IMR-90 (cell line): ENCODE data around the gene ATF7IP. TPM values are rescaled to one million over a fixed set of nuclear protein-coding genes. Genes with fewer than 3 reads are reported as not detected.
"Not testable (repeated sequence)": the region's sequence is repeated elsewhere in the genome, so short reads cannot be mapped to it uniquely, and the experiment has no call there.

Source experiments
- ATAC-seq: fragments of 200-7000 bp; cut with Tn5 transposase; 2 replicates; pipeline ENCODE4 v1.9.1; 2020; ENCODE audit warnings: low read depth, mild to moderate bottlenecking, moderate library complexity
- BruUV-seq: library from RNA; stranded (reverse); fragments of 400-500 nt; replicated peaks from 2 replicates; lab custom pipeline; 2021; lab: Mats Ljungman, UMichigan
- CTCF ChIA-PET: fragments of 300-600 bp; formaldehyde crosslinking; extraction: SDS; loops from one replicate; lab custom pipeline; 2021; ENCODE audit warnings: antibody characterized with exemption; lab: Yijun Ruan, JAX
- POLR2A ChIA-PET: fragments of 300-600 bp; sonication (Branson Sonifier 250); formaldehyde crosslinking; loops from one replicate; lab custom pipeline; 2022; ENCODE audit warnings: antibody characterized with exemption; ENCODE audit not compliant: unreplicated experiment; lab: Charles Lee
- DNase-seq: peaks from one replicate; pipeline ENCODE4 v3.0.0; 2013
- H2AFZ ChIP-seq: replicated peaks from 2 replicates; pipeline ENCODE3; 2013; ENCODE audit warnings: low read length, mild to moderate bottlenecking; ENCODE audit not compliant: poor library complexity
- H2AK5ac ChIP-seq: 2 replicates; pipeline ENCODE4 v1.6.1; 2013; ENCODE audit warnings: low read depth, low read length, inconsistent platforms
- H2AK9ac ChIP-seq: replicated peaks from 2 replicates; pipeline ENCODE3; 2013; ENCODE audit warnings: mild to moderate bottlenecking, low read depth, low read length, moderate library complexity; ENCODE audit not compliant: poor library complexity
- H2BK120ac ChIP-seq: 2 replicates; pipeline ENCODE4 v1.6.1; 2013; ENCODE audit warnings: low read depth, low read length, inconsistent platforms
- H2BK15ac ChIP-seq: 3 replicates; pipeline ENCODE4 v1.6.1; 2013; ENCODE audit warnings: low read depth, low read length, inconsistent platforms
- H2BK20ac ChIP-seq: 2 replicates; pipeline ENCODE4 v1.6.1; 2013; ENCODE audit warnings: low read depth, mild to moderate bottlenecking, inconsistent platforms, low read length, moderate library complexity
- H2BK5ac ChIP-seq: 2 replicates; pipeline ENCODE4 v1.6.1; 2013; ENCODE audit warnings: mild to moderate bottlenecking, low read depth, low read length, inconsistent platforms; ENCODE audit not compliant: poor library complexity, severe bottlenecking
- H3K14ac ChIP-seq: replicated peaks from 2 replicates; pipeline ENCODE4 v1.6.1; 2013; ENCODE audit warnings: low read depth, low read length, inconsistent platforms
- H3K18ac ChIP-seq: 2 replicates; pipeline ENCODE4 v1.6.1; 2013; ENCODE audit warnings: low read depth, low read length, control low read depth
- H3K23ac ChIP-seq: 2 replicates; pipeline ENCODE4 v1.6.1; 2013; ENCODE audit warnings: low read depth, low read length, inconsistent platforms
- H3K27ac ChIP-seq: 2 replicates; pipeline ENCODE4 v1.5.1; 2013; ENCODE audit warnings: mild to moderate bottlenecking, control low read depth, low read length; ENCODE audit not compliant: insufficient read depth
- H3K27me3 ChIP-seq: 2 replicates; pipeline ENCODE4 v1.6.1; 2013; ENCODE audit warnings: low read length; ENCODE audit not compliant: control insufficient read depth, insufficient read depth
- H3K36me3 ChIP-seq: 2 replicates; pipeline ENCODE4 v1.6.1; 2013; ENCODE audit warnings: low read length, mixed read lengths; ENCODE audit not compliant: control insufficient read depth, insufficient read depth
- H3K4ac ChIP-seq: 2 replicates; pipeline ENCODE4 v1.6.1; 2013; ENCODE audit warnings: low read depth, low read length, inconsistent platforms
- H3K4me1 ChIP-seq: 2 replicates; pipeline ENCODE4 v1.6.1; 2013; ENCODE audit warnings: low read length, mixed read lengths; ENCODE audit not compliant: control insufficient read depth, insufficient read depth
- H3K4me2 ChIP-seq: 2 replicates; pipeline ENCODE4 v1.6.1; 2013; ENCODE audit warnings: low read depth, mild to moderate bottlenecking, control low read depth, low read length, moderate library complexity
- H3K4me3 ChIP-seq: 2 replicates; pipeline ENCODE4 v1.5.1; 2013; ENCODE audit warnings: low read depth, mild to moderate bottlenecking, control low read depth, low read length, moderate library complexity; ENCODE audit not compliant: insufficient read depth
- H3K56ac ChIP-seq: 2 replicates; pipeline ENCODE4 v1.6.1; 2013; ENCODE audit warnings: low read length, inconsistent platforms; ENCODE audit not compliant: insufficient read depth; ENCODE audit errors: extremely low read depth
- H3K79me1 ChIP-seq, 2 experiments: 2 replicates each; pipeline ENCODE4 v1.6.1; 2013; ENCODE audit warnings: low read length in 2 of 2, inconsistent platforms in 1 of 2, low read depth in 1 of 2
- H3K9ac ChIP-seq: 2 replicates; pipeline ENCODE4 v1.6.1; 2013; ENCODE audit warnings: low read depth, low read length, control low read depth
- H3K9me1 ChIP-seq: 2 replicates; pipeline ENCODE4 v1.6.1; 2013; ENCODE audit warnings: low read length, inconsistent platforms; ENCODE audit not compliant: insufficient read depth
- H3K9me3 ChIP-seq: 2 replicates; pipeline ENCODE4 v1.6.1; 2013; ENCODE audit warnings: low read length; ENCODE audit not compliant: control insufficient read depth, insufficient read depth
- H4K20me1 ChIP-seq: 2 replicates; pipeline ENCODE4 v1.6.1; 2013; ENCODE audit warnings: low read length, inconsistent platforms; ENCODE audit not compliant: insufficient read depth
- H4K5ac ChIP-seq: 2 replicates; pipeline ENCODE4 v1.6.1; 2013; ENCODE audit warnings: mild to moderate bottlenecking, low read depth, low read length, control low read depth
- H4K8ac ChIP-seq, 2 experiments: 2 replicates each; pipeline ENCODE4 v1.6.1; 2013; ENCODE audit warnings: low read depth in 2 of 2, low read length in 2 of 2, control low read depth in 1 of 2, inconsistent platforms in 1 of 2
- H4K91ac ChIP-seq: 2 replicates; pipeline ENCODE4 v1.6.1; 2013; ENCODE audit warnings: low read depth, low read length, inconsistent platforms; ENCODE audit not compliant: insufficient read depth
- WGBS, 2 experiments: methylation state at CpG; one replicate each; pipeline versions ENCODE4 v1.1.5 to v1.1.7; 2013; ENCODE audit warnings: missing lambda C conversion rate in 2 of 2; ENCODE audit not compliant: insufficient read length in 1 of 2; ENCODE audit errors: extremely low coverage in 2 of 2; 5-methylcytosine and 5-hydroxymethylcytosine counted together
- dilution Hi-C: fragments of 300-500 bp; cut with HindIII; formaldehyde crosslinking; loops from one replicate; pipeline ENCODE4 v1.14.3; 2018; ENCODE audit warnings: low sequenced_read_pairs; ENCODE audit not compliant: unreplicated experiment
- in situ Hi-C: fragments of 300-500 bp; cut with MboI; formaldehyde crosslinking; loops from 3 replicates; pipeline ENCODE4 v1.14.3; 2019; ENCODE audit warnings: low sequenced_read_pairs, inconsistent platforms, mixed read lengths
- intact Hi-C: fragments of 100-400 bp; cut with micrococcal nuclease; formaldehyde crosslinking; loops from 2 replicates; pipeline ENCODE4 v1.10.0; 2022
- polyA plus RNA-seq, 3 experiments: library from polyadenylated mRNA; depleted of rRNA; stranded (reverse); fragments of >200 nt; gene quantifications; 2 replicates each; pipeline ENCODE4 v1.2.3, GENCODE V29; 2012; ENCODE audit warnings: low replicate concordance in 1 of 3
- total RNA-seq: library from RNA; depleted of rRNA; stranded (reverse); fragments of >200 nt; gene quantifications from 2 replicates; pipeline ENCODE4 v1.2.3, GENCODE V29; 2012

ATF7IP gene
- total and polyA plus RNA-seq, 2 of the 4 experiments (the other 2 are of a cell fraction) = 9.4 to 22.8 TPM

DNA sequence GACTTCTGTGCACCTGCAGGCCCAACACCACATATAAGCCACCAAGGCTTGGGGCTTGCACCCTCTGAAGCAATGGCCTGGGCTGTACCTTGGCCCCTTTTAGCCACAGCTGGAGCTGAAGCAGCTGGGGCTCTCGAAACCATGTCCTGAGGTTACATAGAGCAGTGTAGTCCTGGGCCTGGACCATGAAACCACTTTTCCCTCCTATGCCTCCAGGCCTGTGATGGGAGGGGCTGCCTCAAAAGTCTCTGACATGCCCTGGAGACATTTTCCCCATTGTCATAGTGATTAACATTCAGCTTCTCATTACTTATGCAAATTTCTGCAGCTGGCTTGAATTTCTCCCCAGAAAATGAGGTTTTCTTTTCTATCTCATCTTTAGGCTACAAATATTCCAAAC is 13.4 kb upstream of the ATF7IP start:
- H3K18ac ChIP-seq, H3K4ac ChIP-seq, H2AFZ ChIP-seq, POLR2A ChIA-PET, H3K4me3 ChIP-seq, H3K23ac ChIP-seq, DNase-seq, H3K36me3 ChIP-seq, H3K9me1 ChIP-seq, H2BK15ac ChIP-seq, H4K5ac ChIP-seq, H4K8ac ChIP-seq, H4K91ac ChIP-seq, H4K20me1 ChIP-seq, H3K9ac ChIP-seq, H2AK9ac ChIP-seq, H3K9me3 ChIP-seq, H3K27me3 ChIP-seq, intact Hi-C loops, H3K4me2 ChIP-seq, CTCF ChIA-PET, H3K4me1 ChIP-seq, H2BK20ac ChIP-seq, ATAC-seq, H3K14ac ChIP-seq, H2BK120ac ChIP-seq, BruUV-seq, H2AK5ac ChIP-seq, H3K79me1 ChIP-seq, H3K56ac ChIP-seq, H3K27ac ChIP-seq, in situ Hi-C loops, H2BK5ac ChIP-seq, dilution Hi-C loops: not testable (repeated sequence)
- WGBS, 2 experiments = no CpG with 5 or more reads among the region's 1 CpG

DNA sequence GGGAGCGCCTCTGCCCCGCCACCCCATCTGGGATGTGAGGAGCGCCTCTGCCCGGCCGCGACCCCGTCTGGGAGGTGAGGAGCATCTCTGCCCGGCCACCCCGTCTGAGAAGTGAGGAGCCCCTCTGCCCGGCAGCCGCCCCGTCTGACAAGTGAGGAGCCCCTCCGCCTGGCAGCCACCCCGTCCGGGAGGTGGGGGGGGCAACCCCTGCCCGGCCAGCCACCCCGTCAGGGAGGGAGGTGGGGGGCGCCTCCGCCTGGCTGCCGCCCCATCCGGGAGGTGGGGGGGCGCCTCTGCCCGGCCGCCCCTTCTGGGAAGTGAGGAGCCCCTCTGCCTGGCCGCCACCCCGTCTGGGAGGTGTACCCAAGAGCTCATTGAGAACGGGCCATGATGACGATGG is 10.8 kb upstream of the ATF7IP start:
- H3K27me3 ChIP-seq, H4K8ac ChIP-seq, H4K5ac ChIP-seq, CTCF ChIA-PET, DNase-seq, H2AK5ac ChIP-seq, H3K9me1 ChIP-seq, BruUV-seq, H3K56ac ChIP-seq, H2AFZ ChIP-seq, H3K23ac ChIP-seq, H2AK9ac ChIP-seq, H3K27ac ChIP-seq, H3K4me3 ChIP-seq, H3K18ac ChIP-seq, H3K36me3 ChIP-seq, H3K4me2 ChIP-seq, H3K4me1 ChIP-seq, ATAC-seq, H3K14ac ChIP-seq, H4K91ac ChIP-seq, in situ Hi-C loops, H2BK120ac ChIP-seq, H4K20me1 ChIP-seq, H3K9ac ChIP-seq, dilution Hi-C loops, H2BK5ac ChIP-seq, H3K79me1 ChIP-seq, H2BK15ac ChIP-seq, intact Hi-C loops, POLR2A ChIA-PET, H2BK20ac ChIP-seq, H3K4ac ChIP-seq, H3K9me3 ChIP-seq: not testable (repeated sequence)
- no CpG with 5 or more reads among the region's 28 CpGs for WGBS, 2 experiments
